ENCODE results near the gene ENKD1. TPM values are rescaled to one million over a fixed set of nuclear protein-coding genes. Genes with fewer than 3 reads are reported as not detected.

The ENKD1 gene
- total and polyA plus RNA-seq, 2 of the 13 experiments (the other 11 are each of a cell fraction or from before 2014, with no cell fraction given) = 10.8 to 20.8 TPM

DNA sequence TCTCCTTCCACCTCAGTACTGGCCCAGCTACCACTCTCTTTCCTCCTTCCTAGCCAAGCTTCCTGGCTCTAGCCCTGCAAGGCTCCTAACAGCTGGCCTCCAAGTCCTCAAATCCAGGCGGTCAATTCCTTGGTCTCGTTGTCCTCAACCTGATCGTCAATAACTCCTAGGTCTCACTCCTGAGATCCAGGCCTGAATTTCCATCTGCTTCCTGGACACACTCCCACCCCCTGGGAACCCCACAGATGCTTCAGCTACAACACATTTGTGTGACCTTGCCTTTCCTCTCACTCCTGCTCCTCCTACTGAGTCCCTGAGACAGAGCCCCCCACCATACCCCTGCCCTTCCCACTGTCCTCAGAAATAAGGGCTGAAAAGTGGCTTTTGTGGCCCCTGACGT is 2.3 kb downstream of the ENKD1 start:
- FAIRE-seq (no peak), ATAC-seq (no peak), DNase-seq (ENCODE audit: low spot score) (no peak)
- in situ Hi-C loops (cut with HindIII; ENCODE audit: extremely low pct_ligation_motif_present, low pct_unique_long_range_greater_than_20kb) (loop anchor here (10.0 kb wide), 1 partner anchor 271 kb away; the partner anchor contains the start of genes CTRL and PSMB10), intact Hi-C loops (cut with micrococcal nuclease; ENCODE audit: unreplicated experiment) (no loop called here)
- 92% methylated on average over 4 of the region's 4 CpGs for WGBS (ENCODE audit: low lambda C conversion rate)
- Histone ChIP-seq H3K79me2 (ENCODE audit: insufficient read depth, low read length) (peaks cover 5% of the 10 kb centered on the region), H3K4me1 (ENCODE audit: insufficient read depth, low read length) (peaks cover 37% of the 10 kb centered on the region), H3K27me3 (ENCODE audit: control insufficient read depth in 1 of 2, insufficient read depth in 2 of 2, low read length in 2 of 2) (no peaks in the 10 kb centered on the region; a peak in 1 of 5 replicates), H3K9me3 (ENCODE audit: low read length) (no peaks in the 10 kb centered on the region), H3K27ac (ENCODE audit: extremely low read length, insufficient read depth, low read length) (no peak overlapping the region), H3K9ac (ENCODE audit: insufficient read depth, low read depth, low read length) (no peak overlapping the region), H2AFZ (ENCODE audit: low read length) (no peak overlapping the region), H3K36me3 (replicated peaks in 1 of 2; ENCODE audit: control insufficient read depth in 1 of 2, insufficient read depth in 2 of 2, low read length in 2 of 2) (peaks cover 0 to 3% of the 10 kb centered on the region in 2 experiments; a peak in 1 of 5 replicates), H3K4me3 (replicated peaks in 1 of 3; ENCODE audit: insufficient read depth in 1 of 3, low read depth in 2 of 3, low read length in 3 of 3) (no peak overlapping the region), H3K4me2 (ENCODE audit: low read depth, low read length) (no peak overlapping the region), H4K20me1 (ENCODE audit: insufficient read depth, low read length) (no peaks in the 10 kb centered on the region)
- ChIA-PET CTCF (ENCODE audit: low intra/inter-chr PET ratio, low total read pairs) (interaction anchor here (0.9 kb wide), 1 partner anchor 143 kb away, joined by 3 read pairs; no protein-coding TSS in a partner anchor), POLR2A (interaction anchor here (1.5 kb wide), 1 partner anchor 137 kb away, joined by 4 read pairs; no protein-coding TSS in a partner anchor)
- TF ChIP-seq, protein P1, sequence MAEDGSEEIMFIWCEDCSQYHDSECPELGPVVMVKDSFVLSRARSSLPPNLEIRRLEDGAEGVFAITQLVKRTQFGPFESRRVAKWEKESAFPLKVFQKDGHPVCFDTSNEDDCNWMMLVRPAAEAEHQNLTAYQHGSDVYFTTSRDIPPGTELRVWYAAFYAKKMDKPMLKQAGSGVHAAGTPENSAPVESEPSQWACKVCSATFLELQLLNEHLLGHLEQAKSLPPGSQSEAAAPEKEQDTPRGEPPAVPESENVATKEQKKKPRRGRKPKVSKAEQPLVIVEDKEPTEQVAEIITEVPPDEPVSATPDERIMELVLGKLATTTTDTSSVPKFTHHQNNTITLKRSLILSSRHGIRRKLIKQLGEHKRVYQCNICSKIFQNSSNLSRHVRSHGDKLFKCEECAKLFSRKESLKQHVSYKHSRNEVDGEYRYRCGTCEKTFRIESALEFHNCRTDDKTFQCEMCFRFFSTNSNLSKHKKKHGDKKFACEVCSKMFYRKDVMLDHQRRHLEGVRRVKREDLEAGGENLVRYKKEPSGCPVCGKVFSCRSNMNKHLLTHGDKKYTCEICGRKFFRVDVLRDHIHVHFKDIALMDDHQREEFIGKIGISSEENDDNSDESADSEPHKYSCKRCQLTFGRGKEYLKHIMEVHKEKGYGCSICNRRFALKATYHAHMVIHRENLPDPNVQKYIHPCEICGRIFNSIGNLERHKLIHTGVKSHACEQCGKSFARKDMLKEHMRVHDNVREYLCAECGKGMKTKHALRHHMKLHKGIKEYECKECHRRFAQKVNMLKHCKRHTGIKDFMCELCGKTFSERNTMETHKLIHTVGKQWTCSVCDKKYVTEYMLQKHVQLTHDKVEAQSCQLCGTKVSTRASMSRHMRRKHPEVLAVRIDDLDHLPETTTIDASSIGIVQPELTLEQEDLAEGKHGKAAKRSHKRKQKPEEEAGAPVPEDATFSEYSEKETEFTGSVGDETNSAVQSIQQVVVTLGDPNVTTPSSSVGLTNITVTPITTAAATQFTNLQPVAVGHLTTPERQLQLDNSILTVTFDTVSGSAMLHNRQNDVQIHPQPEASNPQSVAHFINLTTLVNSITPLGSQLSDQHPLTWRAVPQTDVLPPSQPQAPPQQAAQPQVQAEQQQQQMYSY (CRISPR knock-in tag; IDR thresholded peaks at IDR 0.05) = peak; percentile 24; the same call in 1 of the 2 replicates
- TF ChIP-seq ARNT (IDR thresholded peaks at IDR 0.05) = no peak
- no peak for TF ChIP-seq PRMT3 (CRISPR knock-in tag; IDR thresholded peaks at IDR 0.05; ENCODE audit: borderline replicate concordance, low read depth)
- no TSS peak for BruUV-seq (replicated peaks)

- H3K4me2 ChIP-seq (ENCODE audit: low read depth, low read length) = no peak overlapping the region
- H3K27me3 ChIP-seq (ENCODE audit: control insufficient read depth in 1 of 2, insufficient read depth in 2 of 2, low read length in 2 of 2) = no peaks in the 10 kb centered on the region; a peak in 1 of 5 replicates
- WGBS (ENCODE audit: low lambda C conversion rate) = 96% methylated on average over 6 of the region's 6 CpGs
- peaks cover 8% of the 10 kb centered on the region for H3K79me2 ChIP-seq (ENCODE audit: insufficient read depth, low read length)
- 0 out of 2 replicates have a peak, but pooled peaks cover 2% of the 10 kb centered on the region for H4K20me1 ChIP-seq (ENCODE audit: insufficient read depth, low read length)
- intact Hi-C loops (cut with micrococcal nuclease; ENCODE audit: unreplicated experiment) (no loop called here), in situ Hi-C loops (cut with HindIII; ENCODE audit: extremely low pct_ligation_motif_present, low pct_unique_long_range_greater_than_20kb) (loop anchor here (10.0 kb wide), 1 partner anchor 271 kb away; the partner anchor contains the start of genes CTRL and PSMB10)
- ChIA-PET POLR2A (interaction anchor here (1.5 kb wide), 1 partner anchor 136 kb away, joined by 4 read pairs; no protein-coding TSS in a partner anchor), CTCF (ENCODE audit: low intra/inter-chr PET ratio, low total read pairs) (interaction anchor here (0.9 kb wide), 1 partner anchor 143 kb away, joined by 3 read pairs; no protein-coding TSS in a partner anchor)
- H3K4me1 ChIP-seq (ENCODE audit: insufficient read depth, low read length) = peaks cover 37% of the 10 kb centered on the region
- H3K9me3 ChIP-seq (ENCODE audit: low read length) = no peaks in the 10 kb centered on the region
- ATAC-seq (no peak), FAIRE-seq (no peak), DNase-seq (ENCODE audit: low spot score) (no peak)
- H3K9ac ChIP-seq (ENCODE audit: insufficient read depth, low read depth, low read length) = no peak overlapping the region
- H3K36me3 ChIP-seq (replicated peaks in 1 of 2; ENCODE audit: control insufficient read depth in 1 of 2, insufficient read depth in 2 of 2, low read length in 2 of 2) = peaks cover 1 to 3% of the 10 kb centered on the region in 2 experiments; a peak in 2 of 5 replicates
- no peak overlapping the region for H3K4me3 ChIP-seq (replicated peaks in 1 of 3; ENCODE audit: insufficient read depth in 1 of 3, low read depth in 2 of 3, low read length in 3 of 3)
- H2AFZ ChIP-seq (ENCODE audit: low read length) = no peak overlapping the region
- no peak for TF ChIP-seq ZNF549 (CRISPR knock-in tag; IDR thresholded peaks at IDR 0.05)
- TF ChIP-seq, protein P2, sequence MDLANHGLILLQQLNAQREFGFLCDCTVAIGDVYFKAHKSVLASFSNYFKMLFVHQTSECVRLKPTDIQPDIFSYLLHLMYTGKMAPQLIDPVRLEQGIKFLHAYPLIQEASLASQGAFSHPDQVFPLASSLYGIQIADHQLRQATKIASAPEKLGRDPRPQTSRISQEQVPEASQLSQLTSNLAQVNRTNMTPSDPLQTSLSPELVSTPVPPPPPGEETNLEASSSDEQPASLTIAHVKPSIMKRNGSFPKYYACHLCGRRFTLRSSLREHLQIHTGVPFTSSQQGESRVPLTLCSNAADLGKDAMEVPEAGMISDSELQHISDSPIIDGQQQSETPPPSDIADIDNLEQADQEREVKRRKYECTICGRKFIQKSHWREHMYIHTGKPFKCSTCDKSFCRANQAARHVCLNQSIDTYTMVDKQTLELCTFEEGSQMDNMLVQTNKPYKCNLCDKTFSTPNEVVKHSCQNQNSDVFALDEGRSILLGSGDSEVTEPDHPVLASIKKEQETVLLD (CRISPR knock-in tag; IDR thresholded peaks at IDR 0.05; ENCODE audit: low read depth) = 0 out of 2 replicates have a peak, but pooled peaks have one; percentile 14
- TF ChIP-seq DDIT3 (CRISPR knock-in tag; IDR thresholded peaks at IDR 0.05) = no peak
- H3K27ac ChIP-seq (ENCODE audit: extremely low read length, insufficient read depth, low read length) = no peak overlapping the region
- BruUV-seq (replicated peaks) = no TSS peak
These were observed 2.7 kb downstream of the ENKD1 start for GRCh38 chr16:67663877-67664222.

Measured in HepG2 (cell line).